ENCODE measurements around the gene GNB1.
"Not testable (repeated sequence)": the region's sequence is repeated elsewhere in the genome, so short reads cannot be mapped to it uniquely, and the experiment has no call there.

The GNB1 gene

GRCh38 chr1:1890506-1891348, at the start of gene GNB1:
Gene GNB1, minus strand, starts transcription at chr1:1891087. Its CDS starts 65,634 bp downstream, at chr1:1825453.
- no peak for FAIRE-seq

GRCh38 chr1:1940123-1940425, 49.2 kb upstream of the GNB1 start:
- no peak for FAIRE-seq

- no peak for FAIRE-seq
These were observed 48.6 kb upstream of the GNB1 start for GRCh38 chr1:1939296-1940122.

- FAIRE-seq = no peak
These were observed 47.9 kb upstream of the GNB1 start for GRCh38 chr1:1938613-1939295.

DNA sequence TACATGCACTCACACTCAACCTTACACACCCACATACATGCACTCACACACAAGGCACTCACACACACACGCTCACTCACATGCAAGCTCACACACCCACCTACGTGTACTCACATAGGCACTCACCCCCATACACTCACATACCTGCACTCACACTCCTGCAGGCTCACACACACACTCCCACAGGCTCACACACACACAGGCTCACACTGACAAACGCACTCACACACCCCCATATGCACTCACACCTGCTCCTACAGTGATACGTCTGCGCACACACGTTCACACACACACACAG, 47.3 kb upstream of the GNB1 start:
- FAIRE-seq = no peak

DNA sequence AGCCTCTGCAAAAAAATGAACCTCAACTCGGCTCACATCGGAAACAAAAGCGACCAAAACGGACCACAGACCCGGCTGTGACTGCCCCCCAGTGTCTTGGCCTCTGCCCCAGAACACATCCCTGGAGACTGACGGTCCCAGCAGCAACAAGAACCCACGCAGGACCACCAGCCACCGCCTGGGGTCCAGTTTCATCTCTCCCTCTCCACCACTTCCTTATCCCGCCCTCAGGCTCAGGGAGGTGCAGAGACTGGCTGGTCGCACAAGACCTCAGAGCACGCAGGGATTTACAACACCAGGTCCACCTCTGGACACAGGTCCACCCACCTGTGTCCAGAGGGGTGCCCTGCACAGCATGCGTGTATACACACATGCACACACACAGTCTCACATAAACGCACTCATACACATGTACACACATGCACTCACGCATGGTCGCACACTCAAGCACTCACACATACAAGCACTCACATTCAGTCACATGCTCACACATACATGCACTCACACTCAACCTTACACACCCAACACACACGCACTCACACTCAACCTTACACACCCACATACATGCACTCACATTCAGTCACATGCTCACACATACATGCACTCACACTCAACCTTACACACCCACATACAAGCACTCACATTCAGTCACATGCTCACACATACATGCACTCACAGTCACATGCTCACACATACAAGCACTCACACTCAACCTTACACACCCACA, 46.8 kb upstream of the GNB1 start:
- FAIRE-seq = no peak

GRCh38 chr1:1937061-1937460, 46.2 kb upstream of the GNB1 start:
- no peak for FAIRE-seq

DNA sequence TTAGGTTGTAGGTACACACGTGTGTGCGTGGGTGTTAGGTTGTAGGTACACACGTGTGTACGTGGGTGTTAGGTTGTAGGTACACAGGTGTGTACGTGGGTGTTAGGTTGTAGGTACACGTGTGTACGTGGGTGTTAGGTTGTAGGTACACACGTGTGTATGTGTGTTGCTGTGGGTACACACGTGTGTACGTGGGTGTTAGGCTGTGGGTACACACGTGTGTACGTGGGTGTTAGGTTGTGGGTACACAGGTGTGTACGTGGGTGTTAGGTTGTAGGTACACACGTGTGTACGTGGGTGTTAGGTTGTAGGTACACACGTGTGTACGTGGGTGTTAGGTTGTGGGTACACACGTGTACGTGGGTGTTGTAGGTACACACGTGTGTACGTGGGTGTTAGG, 44.0 kb upstream of the GNB1 start:
- FAIRE-seq = not testable (repeated sequence)

DNA sequence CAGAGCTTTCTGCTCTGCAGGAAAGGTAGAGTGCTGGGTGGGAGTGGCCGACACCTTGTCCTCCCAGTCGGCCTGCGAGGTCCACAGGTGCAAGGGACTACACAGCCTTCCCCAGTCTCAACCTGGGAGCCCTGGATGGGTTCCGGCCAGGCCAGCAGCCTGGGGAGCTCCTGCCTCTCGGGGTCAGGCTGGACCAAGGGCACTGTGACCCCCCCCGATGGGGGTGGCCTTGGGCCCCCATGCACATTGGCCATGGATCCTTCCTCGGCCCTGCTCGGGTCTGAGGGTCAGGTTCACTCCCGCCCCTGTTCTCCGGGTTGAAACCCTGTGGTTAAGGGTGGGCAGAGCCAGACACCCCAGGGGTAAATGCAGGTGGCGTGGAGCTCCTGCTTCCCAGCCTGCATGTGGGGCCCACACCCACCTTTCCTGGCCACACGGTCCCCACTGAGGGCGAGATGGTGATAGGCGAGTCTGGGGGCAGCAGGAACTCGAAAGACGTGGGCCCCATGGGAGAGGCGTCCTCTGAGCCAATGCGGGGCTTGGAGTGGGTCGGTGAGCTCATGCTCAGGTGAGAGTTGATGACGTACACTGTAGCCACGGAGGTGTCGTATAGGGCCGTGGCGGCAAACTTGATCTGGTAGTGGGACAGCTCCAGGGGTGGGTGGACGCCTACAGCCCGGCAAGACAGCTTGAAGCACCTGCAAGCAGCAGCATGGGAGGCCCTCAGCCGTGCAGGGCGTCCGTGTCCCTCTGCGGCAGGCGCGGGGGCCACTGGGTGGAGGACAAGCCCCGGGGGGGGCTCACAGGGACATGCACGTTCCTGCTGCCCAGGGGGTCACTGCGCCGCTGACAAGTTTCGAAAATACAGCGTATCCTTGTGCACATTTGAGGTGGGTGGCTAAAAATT, 39.0 kb upstream of the GNB1 start:
- FAIRE-seq = no peak

DNA sequence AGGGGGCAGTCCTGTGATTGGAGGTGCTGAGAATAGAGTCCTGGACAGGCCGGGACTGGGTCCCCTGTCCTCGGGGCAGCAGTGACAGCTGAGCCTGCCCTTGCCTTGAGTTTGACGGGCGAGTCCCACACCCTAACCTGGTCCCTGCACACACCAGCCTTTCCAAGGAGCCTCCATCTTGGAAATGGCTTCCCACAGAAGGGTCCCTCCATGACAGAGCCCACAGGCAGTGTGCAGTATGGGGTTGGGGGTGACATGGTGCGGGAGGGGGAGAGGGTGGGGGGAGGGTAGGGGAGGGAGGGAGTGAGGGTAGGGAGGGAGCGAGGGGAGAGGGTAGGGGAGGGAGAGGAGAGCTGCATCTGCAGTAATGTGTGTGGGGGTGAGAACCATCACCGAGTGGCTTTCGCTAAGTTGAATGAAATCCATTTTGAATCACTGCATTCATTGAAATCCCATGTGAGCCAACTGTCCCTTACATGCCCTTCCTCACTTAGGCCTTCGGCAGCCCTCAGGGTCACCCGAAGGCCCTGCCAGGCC, 38.3 kb upstream of the GNB1 start:
- no peak for FAIRE-seq

DNA sequence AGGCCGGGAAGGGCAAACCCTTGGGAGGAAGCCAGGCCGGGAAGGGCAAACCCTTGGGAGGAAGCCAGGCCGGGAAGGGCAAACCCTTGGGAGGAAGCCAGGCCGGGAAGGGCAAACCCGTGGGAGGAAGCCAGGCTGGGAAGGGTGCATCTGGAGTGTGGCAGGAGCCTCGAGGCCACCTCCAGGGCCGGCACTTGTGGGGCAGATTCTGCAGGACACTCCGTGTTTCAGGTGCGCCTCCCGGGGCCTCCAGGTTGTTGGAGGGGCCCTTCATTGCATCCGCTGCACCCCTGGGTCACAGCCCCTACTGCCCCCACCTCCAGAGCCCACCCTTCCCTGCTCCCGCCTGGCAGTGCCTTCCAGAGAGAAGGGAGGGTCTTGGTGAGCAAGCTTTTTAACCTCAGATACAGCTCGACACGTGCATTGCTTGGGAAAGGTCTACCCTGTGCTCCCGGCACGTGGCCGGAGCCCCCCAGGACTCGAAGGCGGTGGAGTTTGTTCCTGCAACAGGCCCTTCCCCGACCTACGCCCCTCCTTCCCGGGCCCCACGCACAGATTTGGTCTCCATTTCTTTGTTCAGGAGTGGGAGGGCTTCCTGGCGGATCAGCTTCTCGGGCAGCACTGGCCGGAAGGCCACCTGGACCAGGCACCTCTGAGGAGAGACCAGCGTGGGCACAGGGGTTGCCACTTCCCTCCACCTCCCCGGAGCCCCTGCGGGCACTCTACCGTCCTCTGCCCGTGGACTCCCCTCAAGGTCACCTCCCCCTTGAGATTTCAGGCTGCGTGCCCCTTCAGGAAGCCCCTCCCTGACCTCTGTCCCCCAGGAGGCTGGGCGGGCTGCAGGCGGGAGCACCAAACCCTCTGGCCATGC, 37.6 kb upstream of the GNB1 start:
- FAIRE-seq = no peak

GRCh38 chr1:1927751-1928150, 36.9 kb upstream of the GNB1 start:
- FAIRE-seq = no peak

DNA sequence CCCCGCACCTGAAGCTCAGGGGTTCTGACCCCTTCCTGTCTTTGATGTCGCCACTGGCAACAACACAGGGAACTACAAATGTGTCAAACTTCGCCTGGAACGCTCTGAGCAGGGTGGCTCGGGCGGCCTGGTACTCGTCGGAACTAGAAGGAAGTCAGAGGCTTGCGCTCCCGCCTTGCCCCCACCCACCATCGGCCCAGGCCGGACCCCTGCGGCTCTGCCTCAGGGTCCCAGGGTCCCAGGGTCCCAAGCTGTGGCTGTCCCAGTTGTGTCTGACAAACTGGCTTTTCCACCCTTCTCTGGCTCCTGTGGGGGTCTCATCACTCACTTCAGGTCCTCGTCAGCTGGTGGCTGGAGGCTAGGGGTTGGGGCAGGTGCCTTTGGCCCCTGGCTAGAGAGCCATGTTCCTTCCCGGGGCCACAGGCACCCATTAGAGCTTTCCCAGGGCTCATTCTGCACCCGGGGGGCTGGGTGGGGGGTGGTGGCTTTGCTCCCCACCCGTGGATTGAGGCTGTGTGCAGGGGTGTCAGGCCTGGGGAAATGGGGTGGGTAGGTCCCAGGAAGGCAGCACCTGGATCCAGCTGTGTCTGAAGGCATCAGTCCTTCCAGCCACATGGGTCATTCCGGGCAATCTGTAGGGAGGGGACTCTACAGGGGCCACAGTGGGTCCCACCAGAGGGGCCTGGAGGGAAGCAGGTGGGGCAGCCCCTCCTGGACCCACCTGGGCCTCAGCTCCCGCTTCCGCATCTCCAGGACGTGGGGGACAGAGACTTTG, 36.2 kb upstream of the GNB1 start:
- FAIRE-seq = no peak

GRCh38 chr1:1926346-1926811, 35.5 kb upstream of the GNB1 start:
- no peak for FAIRE-seq

DNA sequence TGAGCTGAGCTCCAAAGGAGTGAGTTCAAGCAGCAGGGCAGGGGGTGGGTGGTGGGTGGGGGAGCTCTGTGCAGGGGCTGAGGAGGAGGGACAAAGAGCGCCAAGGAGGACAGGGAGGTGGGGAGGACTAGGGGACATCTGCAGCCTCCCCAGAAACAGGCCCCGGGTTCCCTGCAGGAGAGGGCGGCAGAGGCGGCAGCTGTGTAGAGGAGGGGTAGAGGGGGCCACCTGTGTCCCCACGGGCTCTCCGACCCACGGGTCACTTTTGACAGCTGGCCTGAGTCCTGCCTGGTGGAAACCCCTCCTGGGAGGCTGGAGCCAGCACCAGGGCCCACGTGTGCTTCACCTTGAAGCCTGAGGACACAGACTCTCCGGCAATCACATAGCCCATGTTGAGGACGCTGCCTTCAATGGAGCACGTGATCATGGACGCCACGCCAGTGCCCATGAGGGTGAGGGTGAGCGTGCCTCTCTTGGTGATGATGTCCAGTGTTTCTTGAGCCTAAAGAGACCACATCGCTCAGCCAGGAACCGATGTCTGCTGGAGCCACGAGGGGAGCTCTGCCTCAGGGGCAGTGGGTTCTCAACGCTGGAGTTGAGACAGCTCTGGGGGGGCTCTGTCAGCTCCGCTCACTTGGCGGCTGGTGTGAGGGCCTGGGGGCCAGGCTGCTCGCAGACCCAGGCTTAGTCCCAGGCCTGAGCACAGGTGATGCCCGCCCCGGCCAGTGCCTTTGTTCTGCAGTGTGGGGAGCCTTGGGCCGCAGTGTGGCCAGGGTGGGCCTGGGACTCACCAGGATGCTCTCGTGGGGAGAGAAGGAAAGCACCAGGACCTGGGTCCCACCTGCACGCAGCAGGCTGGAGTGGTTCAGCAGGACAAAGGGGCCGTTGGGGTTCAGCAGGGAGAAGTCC, 34.8 kb upstream of the GNB1 start:
- FAIRE-seq = no peak

DNA sequence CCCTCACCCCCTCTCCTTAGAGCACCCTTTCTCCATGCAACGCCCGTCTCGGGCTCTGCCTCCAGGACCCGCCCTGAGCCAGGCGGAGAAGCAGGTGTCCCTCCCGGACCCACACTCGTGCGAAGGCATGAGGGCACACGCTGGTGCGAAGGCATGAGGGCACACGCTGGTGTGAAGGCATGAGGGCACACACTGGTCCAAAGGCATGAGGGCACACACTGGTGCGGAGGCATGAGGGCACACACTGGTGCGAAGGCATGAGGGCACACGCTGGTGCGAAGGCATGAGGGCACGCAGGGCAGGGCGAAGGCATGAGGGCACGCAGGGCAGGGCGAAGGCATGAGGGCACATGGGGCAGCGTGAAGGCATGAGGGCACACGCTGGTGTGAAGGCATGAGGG, 34.0 kb upstream of the GNB1 start:
- FAIRE-seq = no peak

DNA sequence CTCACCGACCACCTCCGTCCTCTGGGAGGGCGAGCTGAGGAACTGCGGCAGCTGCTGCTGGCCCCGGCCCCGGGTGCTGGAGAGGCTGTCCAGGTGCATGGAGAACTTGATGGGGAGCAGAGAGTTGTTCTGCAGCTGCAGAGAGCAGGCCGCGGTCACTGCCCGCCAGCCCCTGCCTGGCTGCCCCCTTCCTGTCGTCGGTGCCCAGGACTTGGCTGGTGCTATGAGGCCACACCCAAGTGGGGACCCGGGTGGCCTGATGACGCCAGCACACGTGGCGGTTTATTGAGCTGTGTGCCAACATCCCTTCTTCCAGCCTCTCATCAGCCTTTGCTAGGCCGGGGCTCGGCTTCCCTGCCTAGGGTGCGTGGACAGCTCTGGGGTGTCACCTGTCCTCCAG, 33.5 kb upstream of the GNB1 start:
- no peak for FAIRE-seq

- FAIRE-seq = no peak
These were observed 32.3 kb upstream of the GNB1 start for GRCh38 chr1:1922956-1923833.
